Activated CD8-positive, alpha-beta memory T cell treated with anti-CD3 and anti-CD28 coated beads for 1 hour (primary cell): ENCODE data around the gene SLC25A19.
A peak's percentile ranks its signal among the peaks of the same experiment; 100 is the strongest.
"Not testable (repeated sequence)": the region's sequence is repeated elsewhere in the genome, so short reads cannot be mapped to it uniquely, and the experiment has no call there.

Experiments used
- DNase-seq, 2 donors: peaks; one replicate each; pipeline ENCODE4 v3.0.0-alpha.2; 2020; ENCODE audit warnings: low read depth in 1 of 2; ENCODE audit errors: extremely low read depth in 1 of 2

The SLC25A19 gene

GRCh38 chr17:75301502-75302206, 12.4 kb upstream of the SLC25A19 start:
- DNase-seq = no peak

GRCh38 chr17:75301049-75301448, 11.8 kb upstream of the SLC25A19 start:
- no peak for DNase-seq

GRCh38 chr17:75300280-75300679, 11.0 kb upstream of the SLC25A19 start:
- DNase-seq = no peak

- DNase-seq = no peak
These were observed 6.2 kb upstream of the SLC25A19 start for GRCh38 chr17:75295201-75296158.

- not testable (repeated sequence) for DNase-seq
These were observed 3.7 kb upstream of the SLC25A19 start for GRCh38 chr17:75292810-75293448.

- DNase-seq = peak; percentile 35 to 48
These were observed 652 bp upstream of the SLC25A19 start for GRCh38 chr17:75289832-75290337.

DNA sequence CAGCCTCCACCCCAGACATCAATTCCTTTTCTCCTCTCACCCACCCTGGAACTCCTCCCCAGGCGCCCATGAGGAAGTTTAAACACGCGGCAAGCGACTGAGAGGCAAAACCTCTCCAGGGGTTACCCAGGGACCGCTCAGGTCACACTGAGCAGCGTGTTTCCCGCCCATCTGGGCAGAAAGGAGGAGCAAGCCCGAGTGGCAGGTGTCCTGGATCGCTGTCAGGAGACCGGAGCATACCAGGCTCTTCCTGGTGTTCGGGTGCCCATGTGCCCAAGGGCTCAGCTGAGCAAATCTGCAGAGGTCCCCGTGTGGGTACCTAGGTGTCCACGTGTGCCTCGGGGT, 491 bp downstream of the SLC25A19 start:
- DNase-seq = peak in 1 of 2 donors; percentile 6

DNA sequence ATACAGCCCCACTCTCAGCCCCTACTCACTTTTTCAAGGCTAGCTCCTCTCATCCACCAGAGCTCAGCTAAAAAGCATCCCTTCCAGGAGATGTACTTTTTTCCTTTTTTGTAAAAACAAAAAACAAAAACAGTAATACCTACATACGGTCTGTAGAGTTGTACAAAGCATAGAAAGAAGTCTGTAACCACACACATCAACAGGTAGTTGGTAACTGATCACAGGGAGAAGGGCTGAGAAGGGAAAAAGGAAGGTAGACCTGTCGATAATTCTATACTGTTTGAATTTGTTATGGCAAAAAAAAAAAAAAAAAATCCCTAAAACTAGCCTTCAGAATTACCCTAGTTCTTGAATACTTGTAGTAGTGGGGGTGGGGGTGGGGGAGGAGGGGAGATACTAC, 874 bp downstream of the SLC25A19 start:
- no peak for DNase-seq

GRCh38 chr17:75287221-75287620, 2.0 kb downstream of the SLC25A19 start:
- no peak for DNase-seq

- no peak for DNase-seq
These were observed 4.1 kb downstream of the SLC25A19 start for GRCh38 chr17:75285123-75285522.

- not testable (repeated sequence) for DNase-seq
These were observed 9.0 kb downstream of the SLC25A19 start for GRCh38 chr17:75280189-75280588.

GRCh38 chr17:75277664-75278071, 11.6 kb downstream of the SLC25A19 start:
- no peak for DNase-seq

DNA sequence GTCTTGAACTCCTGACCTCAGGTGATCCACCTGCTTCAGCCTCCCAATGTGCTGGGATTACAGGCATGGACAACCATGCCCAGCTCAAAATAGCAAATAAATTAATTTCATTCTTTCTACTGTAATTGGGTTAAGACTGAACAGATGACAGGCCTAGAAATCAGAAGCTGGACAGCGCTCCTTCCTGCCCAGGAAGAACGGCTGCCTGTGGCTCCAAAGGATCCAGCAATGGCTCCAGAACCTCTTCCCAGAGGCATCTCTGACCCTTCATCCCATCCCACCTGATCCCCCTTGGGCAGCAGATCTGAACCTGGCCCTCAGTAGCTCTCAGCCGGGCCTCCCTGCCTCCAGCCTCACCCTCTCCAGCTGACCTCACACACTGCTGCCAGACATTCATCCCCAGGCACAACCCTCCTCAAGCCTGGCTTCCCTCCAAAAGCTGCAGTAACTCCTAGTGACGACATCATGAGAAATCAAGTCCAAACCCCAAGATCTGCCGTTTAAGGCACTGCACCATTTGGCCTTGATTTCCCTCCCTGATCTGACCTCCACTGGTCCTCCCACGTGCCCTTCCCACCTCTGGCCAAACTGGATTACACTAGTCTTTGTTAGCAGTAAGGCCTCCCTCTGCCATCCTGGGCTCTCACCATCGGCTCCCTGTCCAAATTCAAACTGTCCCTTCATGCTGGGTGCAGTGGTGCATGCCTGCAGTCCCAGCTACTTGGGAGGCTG, 15.1 kb downstream of the SLC25A19 start:
- DNase-seq = no peak

DNA sequence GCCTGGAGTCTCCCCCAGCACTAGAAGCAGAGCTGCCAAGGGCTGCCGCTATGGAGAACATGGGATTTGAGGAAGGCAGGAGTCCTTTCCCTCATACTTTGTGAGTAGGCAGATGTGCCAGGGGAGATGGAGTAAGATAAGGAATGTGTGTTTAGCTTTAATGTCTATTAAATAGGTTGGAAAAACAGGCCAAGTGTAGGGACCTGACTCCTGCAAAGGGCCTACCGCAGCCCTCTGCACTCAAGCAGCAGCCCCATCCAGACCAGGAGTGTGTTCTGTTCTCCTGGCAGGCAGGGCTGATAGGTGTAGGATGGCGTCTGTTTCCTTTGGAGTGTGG, 16.4 kb downstream of the SLC25A19 start:
- no peak for DNase-seq

DNA sequence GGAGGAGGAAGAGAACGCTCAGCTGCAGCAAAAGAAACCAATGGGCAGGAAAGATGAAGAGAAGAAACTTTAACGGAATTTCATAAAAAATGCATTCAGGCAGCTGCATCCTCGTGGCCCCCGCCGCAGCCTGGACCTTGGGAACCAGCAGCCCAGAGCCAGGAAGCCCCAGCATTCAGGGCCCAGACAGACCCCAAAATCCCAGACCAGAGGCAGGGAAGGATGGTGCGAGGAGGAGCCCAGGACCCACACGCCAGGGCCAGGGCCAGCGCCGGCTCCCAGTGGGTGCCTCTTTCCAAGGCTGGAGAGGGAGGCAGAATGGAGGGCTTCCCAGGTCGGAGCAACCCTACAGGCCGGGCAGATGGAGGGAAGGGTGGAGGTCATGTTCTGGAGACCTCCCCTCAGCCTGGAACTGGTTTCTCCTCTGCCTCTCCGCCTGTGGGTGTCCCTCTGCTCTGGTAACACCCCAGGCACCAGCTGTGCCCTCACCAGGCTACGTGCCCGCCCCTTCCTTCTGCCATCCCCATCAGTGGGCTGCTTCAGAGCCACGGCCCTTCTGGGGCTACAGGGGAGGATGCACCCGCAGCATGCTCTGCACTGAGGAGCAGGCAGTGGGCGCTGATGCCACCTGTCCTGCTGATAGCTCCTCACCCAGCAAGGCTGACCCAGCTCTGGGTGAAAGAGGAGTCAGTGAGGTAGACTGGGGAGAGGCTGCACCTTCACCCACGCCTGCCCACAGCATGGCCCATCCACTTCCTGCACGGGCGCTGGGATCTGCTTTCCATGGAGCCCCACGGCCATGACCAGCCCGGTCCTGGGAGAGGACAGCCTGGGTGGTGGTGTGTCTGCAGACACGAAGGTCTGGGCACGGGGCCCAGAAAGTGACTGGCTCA, 17.0 kb downstream of the SLC25A19 start:
- DNase-seq = no peak

DNA sequence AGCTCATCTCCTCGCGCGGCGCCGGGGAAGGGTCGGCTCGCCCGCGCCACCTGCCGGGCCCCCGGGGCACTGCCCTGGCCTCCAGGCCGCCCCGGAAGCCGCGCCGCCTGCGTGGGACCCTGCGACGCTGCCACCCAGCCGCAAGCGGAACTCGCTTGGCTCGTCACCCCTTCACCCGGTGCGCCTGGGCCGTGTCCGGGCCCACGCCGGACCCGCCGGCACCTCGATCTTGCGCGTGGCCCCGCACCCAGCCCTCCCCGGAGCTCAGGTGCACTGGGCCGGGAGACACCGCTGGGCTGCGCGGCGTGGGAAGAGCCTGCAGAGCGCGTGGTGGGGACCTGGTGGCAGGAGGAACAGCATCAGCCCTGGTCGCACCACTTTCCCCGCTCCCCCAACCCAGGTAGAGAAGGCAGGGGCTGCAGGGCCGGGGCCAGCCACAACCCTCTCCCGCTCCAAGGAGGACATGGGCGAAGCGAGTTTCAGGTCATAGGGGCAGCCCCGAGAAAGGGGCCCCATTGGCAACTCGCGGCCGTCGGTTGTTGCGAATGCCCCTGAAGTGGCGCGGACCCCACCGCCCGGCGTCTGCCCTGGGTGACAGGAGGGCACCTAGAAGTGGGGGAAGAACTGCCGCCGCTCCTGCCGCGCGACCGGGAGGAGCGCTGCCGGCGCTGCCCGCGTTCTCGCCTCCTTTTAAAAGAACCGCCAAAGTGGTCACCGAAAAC, 17.8 kb downstream of the SLC25A19 start:
- peak; percentile 60 to 84 for DNase-seq

DNA sequence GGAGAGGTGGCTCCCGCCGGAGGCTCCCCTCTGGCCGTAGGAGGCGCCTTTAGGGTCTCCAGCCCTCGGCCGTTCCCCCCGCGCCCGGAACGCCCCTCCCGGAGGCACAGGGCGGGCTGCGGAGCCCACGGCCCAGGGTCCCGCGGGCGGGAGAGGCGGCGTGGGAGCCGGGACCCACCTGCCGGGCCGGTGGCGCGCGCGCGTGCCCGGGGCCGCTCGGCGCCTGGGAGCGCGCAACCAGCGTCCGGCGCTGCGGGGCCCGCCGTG, 18.3 kb downstream of the SLC25A19 start, which contains the start of gene MIF4GD:
Gene MIF4GD (minus strand): TSS at position 266 of the 267 bp plus-strand sequence. CDS start 1,036 bp downstream, outside the sequence.
- DNase-seq = no peak

DNA sequence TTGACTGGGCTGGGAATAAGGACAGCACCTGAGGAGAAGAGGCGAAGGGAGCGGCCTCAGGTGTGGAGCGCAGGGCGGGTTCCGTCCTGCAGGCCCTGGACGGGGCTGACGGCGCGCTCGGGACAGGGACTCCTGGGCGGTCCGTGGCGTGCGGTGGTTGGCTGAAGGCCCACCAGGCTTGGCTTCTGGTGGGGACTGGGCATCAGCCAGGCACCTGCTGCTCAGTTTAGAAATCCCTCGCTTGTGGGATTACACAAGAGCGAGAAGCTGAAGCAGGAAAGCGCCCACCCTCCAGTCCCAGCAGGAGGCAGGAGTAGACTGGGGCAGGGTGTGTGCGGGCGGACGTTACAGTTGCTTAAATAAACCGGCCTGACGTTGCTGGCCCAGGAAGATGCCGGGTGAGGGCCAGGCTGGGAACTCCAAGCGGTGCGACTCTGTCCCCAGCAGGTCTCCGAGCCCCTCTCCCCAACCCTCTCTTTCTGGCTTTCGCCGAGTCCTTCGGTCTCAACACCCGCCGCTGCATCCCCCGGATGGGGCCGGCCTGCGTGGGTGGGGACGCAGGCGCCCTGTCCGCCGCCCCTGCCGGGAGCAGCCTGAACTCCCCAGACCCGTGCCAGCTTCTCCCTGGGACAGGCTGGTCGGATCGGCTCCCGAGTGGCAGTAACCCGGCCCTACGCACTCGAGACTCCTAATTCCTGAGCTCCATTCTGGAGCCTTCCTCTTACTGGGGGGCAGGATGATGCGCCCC, 18.8 kb downstream of the SLC25A19 start:
- peak in 1 of 2 donors; percentile 26 for DNase-seq

GRCh38 chr17:75269844-75270217, 19.4 kb downstream of the SLC25A19 start:
- DNase-seq = no peak
